DMS53 treated with DMSO at 0.1 percent for 48 hours (cell line): ENCODE results near the gene PLCXD3.
"Not testable (repeated sequence)": the region's sequence is repeated elsewhere in the genome, so short reads cannot be mapped to it uniquely, and the experiment has no call there.

Source experiments
- DNase-seq: peaks from one replicate; lab custom pipeline; 2025; ENCODE audit not compliant: unreplicated experiment; lab: John Stamatoyannopoulos, UW

The PLCXD3 gene

GRCh38 chr5:41493490-41494126, 16.8 kb downstream of the PLCXD3 start:
- not testable (repeated sequence) for DNase-seq

- no peak for DNase-seq
Measured at GRCh38 chr5:41485533-41485932, 24.9 kb downstream of the PLCXD3 start.

- no peak for DNase-seq
Measured at GRCh38 chr5:41482715-41483114, 27.7 kb downstream of the PLCXD3 start.

- DNase-seq, result no peak
Measured at GRCh38 chr5:41482173-41482572, 28.2 kb downstream of the PLCXD3 start.

DNA sequence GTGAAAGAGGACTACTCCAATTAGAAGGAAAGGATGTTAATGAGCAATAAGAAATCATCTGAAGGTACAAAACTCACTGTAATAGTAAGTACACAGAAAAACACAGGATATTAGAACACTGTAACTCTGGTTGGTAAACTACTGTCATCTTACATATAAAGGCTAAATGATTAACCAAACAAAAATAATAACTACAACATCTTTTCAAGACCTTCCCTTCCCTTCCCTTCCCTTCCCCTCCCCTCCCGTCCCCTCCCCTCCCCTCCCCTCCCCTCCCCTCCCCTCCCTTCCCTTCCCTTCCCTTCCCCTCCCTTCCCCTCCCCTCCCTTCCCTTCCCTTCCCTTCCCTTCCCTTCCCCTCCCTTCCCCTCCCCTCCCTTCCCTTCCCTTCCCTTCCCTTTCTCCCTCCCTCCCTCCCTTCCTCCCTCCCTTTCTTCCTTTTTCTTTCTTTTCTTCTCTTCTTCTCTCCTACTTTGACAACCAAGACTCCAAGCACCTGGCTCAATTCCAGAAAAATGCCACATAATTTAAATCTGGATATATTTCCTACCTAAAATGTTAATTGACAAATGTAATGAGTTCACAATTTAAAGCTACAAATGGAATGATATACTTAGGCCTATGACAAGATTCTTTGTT, 38.7 kb downstream of the PLCXD3 start:
- not testable (repeated sequence) for DNase-seq

DNA sequence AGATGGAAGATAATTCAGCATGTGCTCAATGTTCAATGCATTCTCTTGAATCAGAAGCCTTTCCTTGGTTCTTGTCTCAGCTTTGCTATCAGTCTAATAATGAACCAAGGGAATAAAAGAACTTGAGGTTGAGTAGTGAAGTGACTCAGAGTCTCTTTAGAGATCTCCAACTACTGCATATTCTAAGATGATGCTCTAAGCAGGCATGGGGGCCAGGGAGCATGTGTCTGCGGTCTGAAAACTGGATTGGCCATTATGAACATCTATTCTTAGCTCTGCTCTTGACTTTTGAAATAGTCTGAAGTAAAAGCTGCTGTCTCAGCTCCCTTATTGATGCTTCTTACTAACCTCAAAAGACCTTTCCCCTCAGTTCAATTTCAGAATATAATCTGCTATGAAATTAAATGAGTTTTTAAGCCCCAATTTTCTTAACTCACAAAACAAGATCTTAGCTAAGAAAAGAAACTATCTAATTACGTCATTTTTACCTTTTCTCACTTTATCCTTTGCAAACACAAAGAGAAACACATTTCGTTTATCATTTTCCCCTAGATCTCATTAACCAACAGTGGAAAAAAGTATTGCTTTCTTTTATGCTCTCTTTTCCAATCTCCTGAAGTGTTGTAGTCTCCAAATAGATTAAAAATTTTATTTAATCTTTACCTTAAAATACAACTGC, 44.8 kb downstream of the PLCXD3 start:
- DNase-seq, result no peak

- DNase-seq, result no peak
Measured at GRCh38 chr5:41459557-41459956, 50.8 kb downstream of the PLCXD3 start.

DNA sequence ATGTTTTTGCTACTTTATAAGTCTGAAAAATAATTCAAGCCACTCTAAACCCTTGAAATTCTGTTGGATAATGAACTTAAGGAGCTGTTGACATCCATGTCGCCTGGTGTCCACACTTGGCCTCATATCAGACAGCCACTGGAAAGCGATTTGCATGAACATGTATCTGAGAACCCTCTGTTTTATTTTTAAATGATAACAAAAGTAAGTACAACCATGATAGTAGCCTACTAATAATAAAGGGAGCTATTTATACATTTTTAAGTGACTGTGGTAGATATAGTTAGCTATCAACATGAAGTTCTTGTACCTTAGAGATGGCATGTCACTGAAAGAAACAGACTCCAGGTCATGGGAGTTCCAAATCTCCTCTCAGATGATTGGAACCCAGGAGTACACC, 53.3 kb downstream of the PLCXD3 start:
- no peak for DNase-seq

- no peak for DNase-seq
Measured at GRCh38 chr5:41452506-41452905, 57.9 kb downstream of the PLCXD3 start.

DNA sequence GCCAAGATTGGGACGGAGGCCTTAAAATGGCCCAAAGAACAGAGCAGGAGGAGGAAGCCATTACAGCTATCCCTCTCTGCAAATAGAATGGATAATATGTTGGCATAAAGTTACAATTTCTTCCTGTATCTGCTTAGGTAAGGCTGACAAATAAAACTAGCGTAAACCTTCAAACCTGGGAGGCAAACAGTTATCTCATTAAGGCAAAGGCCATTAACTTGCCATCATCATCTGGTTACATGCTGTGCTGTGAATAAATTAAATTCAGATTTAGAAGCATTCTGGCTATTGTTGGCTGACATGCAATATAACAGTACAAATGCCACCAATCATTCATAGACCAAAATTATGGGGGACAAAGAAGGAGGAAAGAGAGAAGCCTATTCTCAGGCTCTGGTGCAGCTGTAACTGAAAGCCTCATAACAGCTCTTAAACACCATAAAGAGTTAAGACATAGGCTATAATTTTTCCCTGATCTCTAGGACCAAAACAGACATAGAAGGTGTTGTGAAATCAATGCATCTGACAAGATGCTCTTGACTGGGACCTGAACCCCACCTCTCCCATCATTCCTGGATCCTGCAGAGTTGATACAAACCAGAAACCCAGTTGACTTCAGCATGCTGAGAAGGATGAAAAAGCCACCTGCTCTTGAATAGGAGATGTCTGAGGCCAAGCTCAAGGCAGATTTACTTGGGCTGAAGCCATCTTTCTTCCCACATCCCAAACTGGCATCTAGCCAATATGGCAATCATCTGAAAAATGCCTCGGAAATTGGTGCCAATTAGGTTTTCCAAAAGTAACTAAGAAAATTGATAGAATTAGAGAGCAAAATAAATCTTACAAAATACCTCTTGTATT, 62.5 kb downstream of the PLCXD3 start:
- DNase-seq, result no peak

DNA sequence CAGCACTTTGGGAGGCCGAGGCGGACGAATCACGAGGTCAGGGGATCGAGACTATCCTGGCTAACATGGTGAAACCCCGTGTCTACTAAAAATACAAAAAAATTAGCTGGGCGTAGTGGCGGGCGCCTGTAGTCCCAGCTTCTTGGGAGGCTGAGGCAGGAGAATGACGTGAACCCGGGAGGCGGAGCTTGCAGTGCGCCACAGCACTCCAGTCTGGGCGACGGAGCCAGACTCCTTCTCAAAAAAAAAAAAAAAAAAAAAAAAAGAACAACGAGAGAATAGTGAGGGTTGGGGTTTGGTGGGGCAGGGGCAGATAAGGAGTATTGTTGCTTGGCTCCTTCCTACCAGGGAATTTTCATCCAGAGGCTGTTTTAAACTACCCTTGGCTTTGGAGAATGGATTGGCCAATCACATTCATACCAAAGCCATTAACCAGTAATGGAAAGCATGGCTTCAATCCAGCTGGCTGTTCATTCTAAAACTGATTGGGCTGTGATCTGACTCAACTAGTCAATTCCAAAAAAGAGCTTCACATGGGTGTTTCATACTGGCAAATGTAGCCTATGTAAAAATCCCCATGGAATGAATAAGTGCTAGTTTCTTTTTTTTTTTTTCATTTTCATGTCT, 64.4 kb downstream of the PLCXD3 start:
- DNase-seq, result no peak

- no peak for DNase-seq
Measured at GRCh38 chr5:41435276-41435675, 75.1 kb downstream of the PLCXD3 start.

GRCh38 chr5:41433552-41434181, 76.7 kb downstream of the PLCXD3 start:
- peak; percentile 6 for DNase-seq

- DNase-seq, result peak; percentile 11
Measured at GRCh38 chr5:41432481-41433253, 77.7 kb downstream of the PLCXD3 start.

DNA sequence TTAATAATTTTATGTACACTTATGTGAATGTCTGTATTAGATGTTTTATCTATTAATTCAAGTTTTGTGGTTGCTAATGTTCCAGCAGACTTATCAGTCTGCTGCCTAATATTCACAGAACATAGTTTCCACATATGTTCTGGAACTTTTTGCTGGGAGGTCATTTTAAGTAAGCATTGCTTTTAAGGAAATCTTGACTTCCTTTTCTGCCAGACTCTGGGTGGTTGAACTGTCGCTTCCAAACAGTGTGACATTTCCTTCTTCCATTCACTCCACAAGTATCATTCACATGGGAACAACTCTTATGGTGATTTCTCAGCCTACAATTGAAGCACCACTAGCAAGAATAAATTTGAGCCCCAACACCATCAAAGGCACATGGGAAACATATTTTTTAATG, 82.9 kb downstream of the PLCXD3 start:
- DNase-seq, result no peak

- DNase-seq, result no peak
Measured at GRCh38 chr5:41425736-41426135, 84.7 kb downstream of the PLCXD3 start.

DNA sequence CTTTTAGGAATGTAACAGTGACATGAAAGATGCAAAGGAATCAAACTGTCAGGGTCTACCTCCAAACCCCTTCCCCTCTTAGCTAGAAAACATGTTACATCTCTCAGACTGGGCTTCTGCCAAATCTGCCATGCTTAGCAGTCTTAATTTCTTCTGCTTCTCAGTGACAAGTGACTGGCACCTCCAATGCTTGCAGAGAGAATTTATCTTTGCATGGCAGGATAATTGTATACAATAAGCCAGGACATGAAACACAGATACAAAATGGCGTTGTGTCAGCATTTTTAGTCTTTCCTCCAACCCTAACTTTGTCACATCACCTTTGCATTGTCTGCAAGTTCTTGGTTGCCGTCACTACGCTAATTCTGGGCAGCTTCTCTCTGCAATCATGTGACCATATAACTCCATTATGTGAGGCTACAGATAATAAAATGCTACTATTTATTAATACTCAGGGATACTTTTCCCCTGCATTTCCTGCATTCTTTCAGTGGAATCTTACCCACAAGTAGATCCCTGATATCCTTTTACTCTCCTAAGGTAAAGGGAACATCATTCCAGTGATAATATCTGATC, 89.8 kb downstream of the PLCXD3 start:
- DNase-seq, result no peak

GRCh38 chr5:41418220-41419031, 92.0 kb downstream of the PLCXD3 start:
- no peak for DNase-seq

DNA sequence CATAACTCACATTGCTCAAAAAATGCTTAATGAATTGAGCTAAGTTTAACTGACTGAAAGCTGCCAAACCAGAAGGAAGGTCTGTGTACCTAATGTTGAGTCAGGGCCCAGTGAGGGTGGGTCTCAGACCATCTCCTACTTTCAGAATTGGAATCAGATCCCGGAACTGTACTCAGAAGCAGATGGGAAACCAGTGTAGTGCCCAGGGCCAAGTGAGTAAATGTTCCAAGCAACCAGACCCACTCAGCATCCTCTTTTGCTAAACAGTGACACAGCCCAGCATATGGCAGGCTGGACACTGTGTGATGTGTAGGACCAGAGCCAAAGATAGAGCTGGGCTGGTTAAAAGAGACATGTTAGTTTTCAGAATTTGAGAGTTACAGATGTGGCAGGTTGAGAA, 94.1 kb downstream of the PLCXD3 start:
- DNase-seq, result no peak
